HL-60 (cell line): Measurements from ENCODE around the gene TRIM13.

ENCODE experiments used
- DNase-seq, 2 experiments: peaks; one replicate each; pipeline ENCODE4 v3.0.0-alpha.2; 2010 to 2020; ENCODE audit warnings: low read depth in 1 of 2, low spot score in 1 of 2
- H3K27ac ChIP-seq: fragments of 250-450 bp; sonication (Bioruptor Pico); replicated peaks from 2 replicates; pipeline ENCODE4 v1.5.1; 2020; ENCODE audit warnings: mild to moderate bottlenecking, moderate library complexity
- H3K27me3 ChIP-seq: fragments of 250-450 bp; sonication (Bioruptor Pico); 2 replicates; pipeline ENCODE4 v1.5.1; 2021; ENCODE audit warnings: mild to moderate bottlenecking, moderate library complexity; ENCODE audit not compliant: insufficient read depth, poor library complexity, severe bottlenecking
- H3K4me3 ChIP-seq: replicated peaks from 2 replicates; pipeline ENCODE4 v1.5.1; 2011; ENCODE audit warnings: mild to moderate bottlenecking, control low read depth, low read length; ENCODE audit not compliant: insufficient read depth
- GABPA ChIP-seq: IDR thresholded peaks from 2 replicates; pipeline ENCODE4 v1.6.1; 2012; ENCODE audit warnings: low read depth
- POLR2AphosphoS5 ChIP-seq: IDR thresholded peaks from 2 replicates; pipeline ENCODE4 v1.6.1; 2012; ENCODE audit warnings: low read depth
- REST ChIP-seq: IDR thresholded peaks from 2 replicates; pipeline ENCODE4 v1.6.1; 2012; ENCODE audit warnings: low read depth; ENCODE audit not compliant: insufficient replicate concordance
- SPI1 ChIP-seq: IDR thresholded peaks from 2 replicates; pipeline ENCODE4 v1.6.1; 2012; ENCODE audit warnings: low read depth, mild to moderate bottlenecking, borderline replicate concordance
- TF ChIP-seq, protein P1 (sequence below): IDR thresholded peaks from one replicate; pipeline ENCODE4 v1.5.1; 2011; ENCODE audit warnings: low read length, control low read depth, inconsistent platforms; ENCODE audit not compliant: insufficient read depth

TRIM13 gene

GRCh38 chr13:49993666-49994065 lies 3.2 kb upstream of the TRIM13 start:
- Histone ChIP-seq H3K27me3 (no peaks in the 10 kb centered on the region), H3K27ac (no peak overlapping the region), H3K4me3 (no peak overlapping the region)
- TF ChIP-seq POLR2AphosphoS5 (no peak), REST (no peak), GABPA (no peak), SPI1 (no peak)
- TF ChIP-seq, protein P1, sequence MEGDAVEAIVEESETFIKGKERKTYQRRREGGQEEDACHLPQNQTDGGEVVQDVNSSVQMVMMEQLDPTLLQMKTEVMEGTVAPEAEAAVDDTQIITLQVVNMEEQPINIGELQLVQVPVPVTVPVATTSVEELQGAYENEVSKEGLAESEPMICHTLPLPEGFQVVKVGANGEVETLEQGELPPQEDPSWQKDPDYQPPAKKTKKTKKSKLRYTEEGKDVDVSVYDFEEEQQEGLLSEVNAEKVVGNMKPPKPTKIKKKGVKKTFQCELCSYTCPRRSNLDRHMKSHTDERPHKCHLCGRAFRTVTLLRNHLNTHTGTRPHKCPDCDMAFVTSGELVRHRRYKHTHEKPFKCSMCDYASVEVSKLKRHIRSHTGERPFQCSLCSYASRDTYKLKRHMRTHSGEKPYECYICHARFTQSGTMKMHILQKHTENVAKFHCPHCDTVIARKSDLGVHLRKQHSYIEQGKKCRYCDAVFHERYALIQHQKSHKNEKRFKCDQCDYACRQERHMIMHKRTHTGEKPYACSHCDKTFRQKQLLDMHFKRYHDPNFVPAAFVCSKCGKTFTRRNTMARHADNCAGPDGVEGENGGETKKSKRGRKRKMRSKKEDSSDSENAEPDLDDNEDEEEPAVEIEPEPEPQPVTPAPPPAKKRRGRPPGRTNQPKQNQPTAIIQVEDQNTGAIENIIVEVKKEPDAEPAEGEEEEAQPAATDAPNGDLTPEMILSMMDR = no peak
- no peak for DNase-seq

DNA sequence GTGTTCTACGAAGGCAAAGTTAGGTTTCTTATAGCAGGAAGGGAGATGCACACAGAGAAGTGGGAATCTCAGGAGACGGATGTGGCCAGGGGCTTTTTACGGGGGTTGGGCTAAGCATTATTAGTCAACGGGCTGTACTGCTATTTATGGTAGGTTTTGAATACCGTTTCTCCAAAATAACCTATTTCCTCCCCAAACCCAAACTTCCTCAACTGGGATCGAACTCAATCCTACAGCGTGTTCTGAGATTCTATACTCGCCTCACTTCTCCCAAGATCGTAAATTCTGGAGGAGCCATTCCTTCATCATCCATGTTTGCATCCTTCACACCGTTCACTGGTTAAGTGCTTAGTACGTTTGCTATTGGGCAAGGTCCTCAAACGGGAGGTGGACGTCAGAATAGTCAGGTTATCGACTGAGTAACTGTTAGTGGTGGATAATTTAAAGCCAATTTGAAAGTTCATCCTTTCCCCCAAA lies 1.2 kb upstream of the TRIM13 start:
- peak; percentile 46 to 74 for DNase-seq
- Histone ChIP-seq H3K27ac (peak overlapping the region; percentile 99), H3K4me3 (peak overlapping the region; percentile 45), H3K27me3 (no peaks in the 10 kb centered on the region)
- TF ChIP-seq SPI1 = no peak
- TF ChIP-seq POLR2AphosphoS5 = no peak; the same call in 1 of the 2 replicates
- TF ChIP-seq REST = no peak
- TF ChIP-seq, protein P1 = no peak
- no peak for TF ChIP-seq GABPA

DNA sequence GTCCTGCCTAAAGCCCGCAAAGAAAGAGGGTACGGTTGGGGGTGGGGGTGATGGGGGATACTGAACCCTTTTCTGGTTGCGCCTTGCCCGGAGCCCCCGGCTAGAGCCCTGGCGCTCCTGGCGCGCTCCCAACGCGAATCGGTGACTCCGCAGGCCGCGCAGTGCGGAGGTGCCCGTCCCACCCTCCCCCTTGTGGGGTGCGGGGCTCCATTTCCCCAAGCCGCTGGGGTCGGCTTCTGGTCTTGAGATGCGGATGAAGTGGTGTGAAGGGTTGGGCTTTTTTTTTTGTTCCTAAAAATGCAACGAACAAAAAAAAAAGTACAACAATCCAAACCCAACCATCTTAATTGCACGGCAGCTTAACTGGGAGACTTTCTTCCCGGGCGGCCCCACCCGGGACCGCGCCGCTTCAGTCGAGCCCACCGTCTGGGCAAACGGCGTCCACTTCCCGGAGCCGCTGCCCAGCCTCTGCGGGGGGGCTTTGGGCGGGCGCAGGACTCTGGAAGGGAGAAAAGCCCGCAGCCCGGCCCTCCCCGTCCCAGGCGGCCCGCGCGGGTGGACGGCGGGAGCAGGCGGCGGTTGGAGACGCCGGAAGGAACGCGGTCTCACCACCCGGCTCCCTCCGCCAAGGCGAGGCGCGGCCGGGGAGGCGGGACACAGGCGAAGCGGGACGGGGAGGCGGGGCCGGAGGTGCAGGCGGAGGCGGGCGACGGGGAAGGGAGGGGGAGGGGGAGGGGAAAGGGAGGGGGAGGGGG lies 504 bp upstream of the TRIM13 start:
- H3K27ac ChIP-seq = peak overlapping the region; percentile 99
- H3K4me3 ChIP-seq = peak overlapping the region; percentile 45
- peak; percentile 77 to 94 for DNase-seq
- H3K27me3 ChIP-seq = no peaks in the 10 kb centered on the region
- peak; percentile 46 for TF ChIP-seq REST
- no peak for TF ChIP-seq SPI1
- peak; percentile 54 for TF ChIP-seq GABPA
- TF ChIP-seq, protein P1 = no peak
- TF ChIP-seq POLR2AphosphoS5 = peak; percentile 78
